COLO829 (cell line): Measurements from ENCODE around the gene MGST2.
"Not testable (repeated sequence)": the region's sequence is repeated elsewhere in the genome, so short reads cannot be mapped to it uniquely, and the experiment has no call there.

Experiments used
- DNase-seq: peaks from one replicate; pipeline ENCODE4 v3.0.0; 2012; ENCODE audit warnings: low spot score

The MGST2 gene

DNA sequence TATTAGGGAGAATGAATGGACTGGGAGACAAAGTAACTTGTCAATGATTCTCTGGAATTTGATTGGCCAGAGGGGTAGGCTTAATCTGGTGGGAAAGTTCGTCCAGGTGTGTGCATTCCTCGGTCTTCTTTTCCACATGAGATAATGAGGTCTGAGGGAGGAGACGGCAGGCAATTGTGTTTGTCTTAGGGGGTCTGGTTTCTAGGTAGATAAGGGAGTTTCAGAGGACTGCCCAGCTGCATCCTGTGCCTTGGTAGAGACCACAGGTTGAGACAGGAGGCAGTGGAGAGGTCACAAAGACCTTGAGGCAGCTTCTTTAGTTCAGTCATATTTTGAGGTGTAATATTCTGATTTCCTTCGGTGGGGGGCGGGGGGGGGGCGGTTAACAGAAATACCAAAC is 4.3 kb downstream of the MGST2 start:
- DNase-seq, result no peak

GRCh38 chr4:139670775-139671174 is 5.2 kb downstream of the MGST2 start:
- DNase-seq, result no peak

DNA sequence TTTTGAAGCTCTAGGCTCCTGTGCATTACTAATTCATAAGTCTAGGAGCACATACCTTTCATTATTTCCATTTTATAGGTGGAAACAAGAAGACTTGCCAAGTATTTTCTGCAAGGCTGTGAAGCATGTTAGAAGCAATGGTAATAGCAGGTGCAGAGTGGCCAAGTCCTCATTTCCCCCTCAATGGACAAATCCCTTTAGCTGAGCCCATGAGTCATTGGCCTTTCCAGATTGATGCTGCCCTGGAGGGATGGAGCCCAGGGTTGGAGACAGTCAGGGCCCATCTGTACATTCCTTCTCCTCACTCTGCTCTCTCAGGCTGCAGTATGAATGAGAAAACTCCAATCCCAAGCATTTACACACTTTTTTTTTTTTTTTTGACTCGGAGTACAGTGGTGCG is 6.6 kb downstream of the MGST2 start:
- no peak for DNase-seq

DNA sequence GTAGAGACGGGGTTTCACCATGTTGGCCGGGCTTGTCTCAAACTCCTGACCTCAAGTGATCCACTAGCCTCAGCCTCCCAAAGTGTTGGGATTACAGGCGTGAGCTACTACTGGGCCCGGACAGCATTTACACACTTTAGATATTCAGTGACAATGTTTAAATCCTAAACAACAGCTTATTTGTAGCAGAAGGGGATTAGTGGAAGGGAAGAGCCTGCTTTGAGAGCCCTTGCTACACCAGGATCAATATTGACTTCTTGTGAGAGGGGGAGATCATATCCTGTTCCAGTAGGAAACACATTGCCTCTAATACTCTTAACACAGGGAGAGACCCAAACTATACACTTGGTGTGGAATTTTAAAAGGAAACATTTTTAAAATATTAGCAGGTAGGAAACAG is 7.1 kb downstream of the MGST2 start:
- no peak for DNase-seq

DNA sequence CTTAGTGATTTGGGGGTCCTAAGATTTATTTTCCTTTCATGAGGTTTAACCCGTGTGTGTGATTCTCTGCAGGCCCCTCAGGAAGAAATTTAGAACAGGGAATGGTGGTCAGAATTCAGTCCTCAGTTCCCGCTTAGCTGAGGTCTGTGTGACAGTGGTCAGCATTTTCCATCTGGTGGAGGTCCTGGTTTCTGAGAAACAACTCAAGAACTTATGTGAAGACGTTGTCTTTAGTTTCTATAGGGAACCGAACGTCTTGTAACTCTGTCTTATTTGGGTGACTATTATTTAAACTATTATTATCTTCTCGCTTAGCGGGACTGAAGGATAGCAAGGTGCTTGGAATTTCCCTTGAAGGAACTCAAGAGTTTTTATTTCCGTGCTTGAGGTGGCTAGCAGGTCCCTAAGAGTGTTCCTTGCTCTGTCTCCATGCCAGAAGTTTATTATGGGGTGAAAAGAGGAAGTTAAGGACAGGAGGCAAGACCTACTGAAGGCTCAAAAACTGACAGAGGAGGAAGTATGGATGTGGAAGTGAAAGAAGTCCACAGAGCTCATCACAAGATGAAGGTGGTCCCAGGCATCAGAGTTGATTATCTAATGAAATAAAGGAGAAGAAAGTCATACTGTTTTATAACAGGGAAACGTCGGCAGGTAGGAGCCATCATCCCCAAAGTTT is 9.4 kb downstream of the MGST2 start:
- DNase-seq, result no peak

DNA sequence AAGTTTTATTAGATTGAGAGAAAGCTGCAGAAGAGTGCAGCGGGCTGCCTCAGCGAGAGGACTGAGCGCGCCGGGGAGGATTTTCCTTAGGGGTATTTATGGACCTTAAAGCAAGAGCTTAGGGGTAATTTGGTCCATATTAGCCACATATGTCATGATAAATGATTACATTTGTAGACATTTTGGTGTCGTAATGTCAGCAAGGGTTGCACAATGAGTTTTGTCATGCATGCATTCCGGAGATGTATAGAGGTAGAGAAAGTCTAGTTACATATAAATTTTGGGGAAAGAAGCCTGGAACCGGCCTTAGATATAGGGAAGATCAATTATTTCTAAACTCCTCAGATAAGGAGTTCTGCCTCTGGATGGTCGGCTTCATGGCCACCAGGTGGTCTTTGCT is 10.0 kb downstream of the MGST2 start:
- no peak for DNase-seq

- no peak for DNase-seq
Measured at GRCh38 chr4:139676365-139676764, 10.7 kb downstream of the MGST2 start.

- DNase-seq, result no peak
Measured at GRCh38 chr4:139676913-139677585, 11.4 kb downstream of the MGST2 start.

- DNase-seq, result no peak
Measured at GRCh38 chr4:139682309-139682708, 16.7 kb downstream of the MGST2 start.

DNA sequence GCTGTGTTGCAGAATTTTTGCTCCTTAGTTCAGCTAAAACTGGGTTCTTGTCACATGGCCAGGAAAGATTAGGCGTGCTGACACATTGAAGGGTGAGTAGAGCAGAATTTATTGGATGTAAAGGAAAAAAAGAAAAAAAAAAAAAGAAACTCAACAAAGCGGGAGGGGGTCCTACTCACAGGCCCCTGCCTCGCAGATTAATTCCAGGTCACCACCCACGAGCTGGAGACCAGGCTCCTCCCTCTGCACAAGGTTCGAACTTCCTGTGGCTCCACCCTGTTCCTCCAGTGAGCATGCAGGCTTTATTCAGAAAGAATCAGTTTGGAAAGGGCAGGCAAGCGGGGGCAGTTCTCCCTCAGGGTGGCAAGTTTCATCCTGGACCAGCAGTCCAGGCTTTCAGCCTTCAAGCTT is 17.1 kb downstream of the MGST2 start:
- no peak for DNase-seq

GRCh38 chr4:139684351-139684750 is 18.7 kb downstream of the MGST2 start:
- no peak for DNase-seq

GRCh38 chr4:139685180-139685579 is 19.6 kb downstream of the MGST2 start:
- DNase-seq, result no peak

DNA sequence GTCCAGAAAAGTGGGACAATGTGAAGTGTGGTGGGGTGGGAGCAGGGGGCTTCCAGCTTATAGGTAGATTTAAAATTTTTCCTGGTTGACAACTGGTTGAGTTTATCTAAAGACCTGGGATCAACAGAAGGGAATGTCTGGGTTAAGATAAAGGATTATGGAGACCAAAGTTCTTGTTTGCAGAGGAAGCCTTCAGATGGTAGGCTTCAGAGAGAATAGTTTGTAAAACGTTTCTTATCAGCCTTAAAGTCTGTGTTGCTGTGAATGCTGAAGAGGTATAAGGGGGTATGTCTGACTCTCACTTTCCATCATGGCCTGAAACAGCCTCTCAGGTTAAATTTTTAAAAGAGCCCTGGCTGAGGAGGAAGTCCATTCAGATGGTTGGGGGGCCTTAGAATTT is 20.5 kb downstream of the MGST2 start:
- no peak for DNase-seq

- no peak for DNase-seq
Measured at GRCh38 chr4:139686988-139687387, 21.4 kb downstream of the MGST2 start.

- no peak for DNase-seq
Measured at GRCh38 chr4:139689093-139689722, 23.6 kb downstream of the MGST2 start.

DNA sequence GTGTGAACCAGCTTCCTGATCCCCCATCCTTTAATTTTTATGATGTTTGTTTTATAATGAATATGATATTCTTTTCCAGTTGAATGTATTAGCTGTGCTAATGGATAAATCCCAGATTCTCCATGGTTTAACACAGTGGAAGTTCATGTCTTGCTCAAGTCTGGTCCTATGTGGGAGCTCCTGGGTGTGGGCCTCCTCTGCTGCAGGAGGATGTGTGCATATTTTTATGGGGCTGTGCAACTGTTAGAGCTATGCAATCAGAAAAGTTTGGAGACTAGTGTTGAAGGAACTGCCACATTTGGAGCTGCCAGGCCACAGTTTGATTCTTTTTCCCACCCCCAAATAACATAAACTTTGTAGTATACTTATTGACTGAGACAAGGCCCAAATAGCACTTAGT is 24.8 kb downstream of the MGST2 start:
- DNase-seq, result no peak

GRCh38 chr4:139692309-139693012 is 26.8 kb downstream of the MGST2 start:
- no peak for DNase-seq

DNA sequence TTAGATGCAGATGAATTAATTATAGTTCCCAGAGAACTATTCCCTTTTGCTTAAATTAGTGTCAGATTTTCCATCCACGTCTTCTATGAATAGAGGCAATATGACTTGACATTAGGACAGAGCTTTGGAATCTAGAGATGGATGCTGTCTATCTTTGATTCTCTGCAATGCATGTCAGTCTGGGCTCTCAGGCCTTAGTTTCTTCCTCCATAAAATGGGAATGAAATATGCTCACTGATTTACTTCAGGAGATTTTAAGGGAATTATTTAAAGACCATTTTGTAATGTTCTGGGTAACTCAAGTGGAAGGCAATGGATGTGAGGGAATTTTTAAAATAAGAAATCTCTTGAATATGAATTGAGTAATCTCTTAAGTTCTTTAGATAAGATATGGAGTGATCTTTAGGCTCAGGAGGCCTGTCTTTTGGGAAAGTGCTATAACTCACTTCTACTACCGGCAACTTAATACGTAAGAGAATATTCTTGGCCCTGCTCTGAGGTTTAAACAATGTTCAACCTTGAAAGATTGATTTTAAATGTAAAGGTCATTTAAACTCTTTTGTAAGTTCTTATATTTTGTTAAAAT is 29.0 kb downstream of the MGST2 start:
- DNase-seq, result no peak

DNA sequence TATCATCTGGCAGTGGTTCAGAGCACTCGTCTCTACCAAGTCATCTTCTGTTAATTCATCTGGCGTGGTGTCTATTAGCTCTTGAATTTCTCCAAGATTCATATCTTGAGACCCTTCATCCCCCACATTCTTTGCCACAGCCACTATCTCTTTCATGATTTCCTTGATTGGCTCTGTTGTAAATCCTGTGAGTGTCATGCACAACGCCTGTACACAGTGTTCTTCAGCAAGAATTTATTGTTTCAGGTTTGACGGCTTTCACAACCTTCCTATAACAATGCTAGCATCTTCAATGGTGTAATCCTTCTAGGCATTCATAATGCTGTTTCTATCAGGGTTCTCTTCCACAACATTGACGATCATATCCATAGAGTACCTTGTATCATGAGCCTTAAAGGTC is 30.9 kb downstream of the MGST2 start:
- no peak for DNase-seq

DNA sequence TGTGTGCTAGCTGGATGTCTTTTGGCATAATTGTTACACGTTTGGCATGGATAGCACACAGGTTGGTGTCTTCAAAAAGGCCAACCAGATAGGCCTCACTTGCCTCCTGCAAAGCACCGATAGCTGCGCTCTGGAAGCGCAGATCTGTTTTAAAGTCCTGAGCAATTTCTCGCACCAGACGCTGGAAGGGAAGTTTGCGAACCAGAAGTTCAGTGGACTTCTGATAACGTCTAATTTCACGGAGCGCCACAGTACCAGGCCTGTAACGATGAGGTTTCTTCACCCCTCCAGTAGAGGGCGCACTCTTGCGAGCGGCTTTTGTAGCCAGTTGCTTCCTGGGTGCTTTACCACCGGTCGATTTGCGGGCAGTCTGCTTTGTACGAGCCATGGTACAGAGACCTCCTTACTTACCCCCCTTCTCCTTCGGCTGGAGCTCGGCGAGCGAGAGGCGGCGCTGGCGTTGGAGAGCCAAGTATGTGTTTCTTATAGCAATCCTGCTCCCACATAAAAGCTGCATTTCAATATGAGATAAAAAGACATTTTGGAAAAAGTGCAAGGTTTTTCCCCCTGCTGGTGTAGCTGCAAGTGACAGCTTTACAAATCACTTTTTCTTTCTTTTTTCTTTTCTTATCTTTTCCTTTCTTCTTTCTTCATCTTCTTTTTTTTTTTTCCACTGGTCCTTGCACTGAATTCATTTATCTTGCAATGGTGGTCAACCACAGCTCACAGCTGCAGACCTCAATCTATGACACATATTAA is 32.7 kb downstream of the MGST2 start:
- not testable (repeated sequence) for DNase-seq

- DNase-seq, result no peak
Measured at GRCh38 chr4:139700568-139700967, 34.9 kb downstream of the MGST2 start.
